Lung (tissue), 12 donors: ENCODE measurements around the gene DDIT4L. TPM values are rescaled to one million over a fixed set of nuclear protein-coding genes. Genes with fewer than 3 reads are reported as not detected.

ENCODE experiments used
- ATAC-seq: fragments of 200-7000 bp; cut with Tn5 transposase; one replicate; pipeline ENCODE4 v1.9.1; 2020; ENCODE audit warnings: moderate number of reproducible peaks; ENCODE audit not compliant: insufficient read depth, low FRiP score
- DNase-seq, 3 donors: peaks; one replicate each; pipeline ENCODE4 v3.0.0-alpha.2; 2013 to 2017
- H3K27ac ChIP-seq, 2 donors: one replicate each; pipeline ENCODE4 v1.5.1; 2013; ENCODE audit warnings: mild to moderate bottlenecking in 2 of 2, moderate library complexity in 2 of 2, control low read depth in 1 of 2, inconsistent platforms in 1 of 2, low read depth in 1 of 2, low read length in 1 of 2
- H3K27me3 ChIP-seq, 3 donors: one replicate each; pipeline ENCODE4 v1.5.1; 2013; ENCODE audit warnings: low read length in 2 of 3; ENCODE audit not compliant: control insufficient read depth in 3 of 3, insufficient read depth in 3 of 3
- H3K36me3 ChIP-seq, 4 donors: one replicate each; pipeline ENCODE4 v1.5.1; 2013; ENCODE audit warnings: low read length in 4 of 4, mild to moderate bottlenecking in 1 of 4, moderate library complexity in 1 of 4; ENCODE audit not compliant: control insufficient read depth in 4 of 4, insufficient read depth in 4 of 4
- H3K4me1 ChIP-seq, 5 donors: one replicate each; pipeline ENCODE4 v1.5.1; 2013; ENCODE audit warnings: low read length in 5 of 5, mild to moderate bottlenecking in 2 of 5, moderate library complexity in 1 of 5; ENCODE audit not compliant: control insufficient read depth in 5 of 5, insufficient read depth in 5 of 5
- H3K4me3 ChIP-seq: one replicate; pipeline ENCODE4 v1.5.1; 2013; ENCODE audit warnings: mild to moderate bottlenecking, control low read depth, moderate library complexity
- H3K9ac ChIP-seq, 2 donors: one replicate each; pipeline ENCODE4 v1.5.1; 2013; ENCODE audit warnings: low read length in 2 of 2, control low read depth in 1 of 2; ENCODE audit not compliant: insufficient read depth in 1 of 2
- H3K9me3 ChIP-seq, 4 donors: one replicate each; pipeline ENCODE4 v1.5.1; 2013; ENCODE audit warnings: low read length in 3 of 4, mild to moderate bottlenecking in 1 of 4, moderate library complexity in 1 of 4; ENCODE audit not compliant: control insufficient read depth in 4 of 4, insufficient read depth in 3 of 4
- CTCF ChIP-seq: IDR thresholded peaks from 2 replicates; pipeline ENCODE4 v1.5.1; 2012; ENCODE audit warnings: mild to moderate bottlenecking; ENCODE audit errors: control extremely low read depth, extremely low read depth
- WGBS, 2 donors: extraction: QIAGEN DNeasy Blood & Tissue Kit; methylation state at CpG; one replicate each; pipeline ENCODE4 v1.1.7; 2013; 5-methylcytosine and 5-hydroxymethylcytosine counted together
- polyA plus RNA-seq, 2 donors: library from polyadenylated mRNA; stranded (reverse); fragments of 200-250 nt; gene quantifications; one replicate each; pipeline ENCODE4 v1.2.1, GENCODE V29; 2013
- total RNA-seq, 2 donors: library from RNA; depleted of rRNA in 1 of 2; stranded (reverse); fragments of >200 nt in 1 of 2; gene quantifications; one replicate each; pipeline ENCODE4 v1.2.1, GENCODE V29; 2014 to 2021
- donor health status: control.
- donor health status: control.
- donor health status: Bipolar disorder and iron deficiency.
- donor health status: healthy.
- donor health status: DM: yes; HTN: yes; CAD: no.

The DDIT4L gene
- total and polyA plus RNA-seq, 4 donors: 0.47 to 3.0 (median 1.1) TPM

GRCh38 chr4:100170986-100171385 is 19.3 kb downstream of the DDIT4L start:
- no peak for ATAC-seq
- no peak for TF ChIP-seq CTCF
- DNase-seq: no peak
- Histone ChIP-seq H3K36me3 (no peaks in the 10 kb centered on the region), H3K27me3 (no peaks in the 10 kb centered on the region), H3K27ac (no peak overlapping the region), H3K9me3 (no peaks in the 10 kb centered on the region), H3K4me1 (no peaks in the 10 kb centered on the region), H3K9ac (no peak overlapping the region), H3K4me3 (no peak overlapping the region)
- 70 to 72% methylated on average over 3 of the region's 3 CpGs for WGBS, 2 donors

- Histone ChIP-seq H3K36me3 (no peaks in the 10 kb centered on the region), H3K27me3 (no peaks in the 10 kb centered on the region), H3K9ac (no peak overlapping the region), H3K27ac (no peak overlapping the region), H3K4me3 (no peak overlapping the region), H3K9me3 (no peaks in the 10 kb centered on the region), H3K4me1 (no peaks in the 10 kb centered on the region)
- WGBS, 2 donors: 72 to 82% methylated on average over 4 of the region's 4 CpGs
- DNase-seq: no peak
- no peak for TF ChIP-seq CTCF
- no peak for ATAC-seq
Observed at GRCh38 chr4:100169491-100170485, 20.5 kb downstream of the DDIT4L start.

GRCh38 chr4:100168521-100168920 is 21.7 kb downstream of the DDIT4L start:
- H3K36me3 ChIP-seq: no peaks in the 10 kb centered on the region
- no peak overlapping the region for H3K27ac ChIP-seq
- DNase-seq: peak in 2 of 3 donors; percentile 3 to 15
- no peaks in the 10 kb centered on the region for H3K4me1 ChIP-seq
- 65 to 74% methylated on average over 5 of the region's 5 CpGs for WGBS, 2 donors
- ATAC-seq: no peak
- no peak for TF ChIP-seq CTCF
- no peaks in the 10 kb centered on the region for H3K9me3 ChIP-seq
- no peak overlapping the region for H3K9ac ChIP-seq
- H3K4me3 ChIP-seq: no peak overlapping the region
- H3K27me3 ChIP-seq: no peaks in the 10 kb centered on the region
